DOHH2 (cell line): ENCODE results near the gene LENEP.

Experiments used
- CTCF ChIP-seq: fragments of 200-600 bp; sonication (generic); IDR thresholded peaks from one replicate; pipeline ENCODE4 v1.5.1; 2014; ENCODE audit warnings: antibody characterized with exemption, mild to moderate bottlenecking, low read depth, low read length; ENCODE audit not compliant: poor library complexity, severe bottlenecking
- EZH2phosphoT487 ChIP-seq: fragments of 200-600 bp; sonication (generic); IDR thresholded peaks from 2 replicates; pipeline ENCODE4 v1.6.1; 2017; ENCODE audit warnings: borderline replicate concordance, mild to moderate bottlenecking, antibody characterized with exemption, low read length, moderate library complexity, mixed read lengths

GRCh38 chr1:154987326-154987725 lies 6.1 kb upstream of the LENEP start:
- TF ChIP-seq CTCF (no peak), EZH2phosphoT487 (no peak)
